SK-N-SH treated with all-trans-retinoic acid at 6 μM for 48 hours (cell line): ENCODE results near the gene EFL1.
"Not testable (repeated sequence)": the region's sequence is repeated elsewhere in the genome, so short reads cannot be mapped to it uniquely, and the experiment has no call there.

ENCODE experiments used
- ATAC-seq: fragments of 200-7000 bp; cut with Tn5 transposase; 3 replicates; pipeline ENCODE4 v1.9.1; 2020; ENCODE audit warnings: mild to moderate bottlenecking, moderate library complexity
- BACH2 ChIP-seq: fragments of 250-450 bp; sonication (Bioruptor Pico); IDR thresholded peaks from 2 replicates; pipeline ENCODE4 v1.9.0; 2021; ENCODE audit warnings: mild to moderate bottlenecking, borderline replicate concordance
- CREB5 ChIP-seq: fragments of 250-450 bp; sonication (Bioruptor Pico); IDR thresholded peaks from 2 replicates; pipeline ENCODE4 v1.5.1; 2020; ENCODE audit warnings: low read depth, mild to moderate bottlenecking, moderate library complexity
- CSDC2 ChIP-seq: fragments of 250-450 bp; sonication (Bioruptor Pico); IDR thresholded peaks from 2 replicates; pipeline ENCODE4 v1.5.0; 2020; ENCODE audit warnings: mild to moderate bottlenecking, moderate library complexity
- CSRNP3 ChIP-seq: fragments of 250-450 bp; sonication (Bioruptor Pico); IDR thresholded peaks from 2 replicates; pipeline ENCODE4 v1.5.1; 2021; ENCODE audit warnings: mild to moderate bottlenecking, moderate library complexity
- ESRRG ChIP-seq: fragments of 250-450 bp; sonication (Bioruptor Pico); IDR thresholded peaks from 2 replicates; pipeline ENCODE4 v1.6.1; 2021; ENCODE audit warnings: mild to moderate bottlenecking
- GLIS3 ChIP-seq: fragments of 250-450 bp; sonication (Bioruptor Pico); IDR thresholded peaks from 2 replicates; pipeline ENCODE4 v1.5.0; 2020; ENCODE audit warnings: mild to moderate bottlenecking, moderate library complexity
- OSR1 ChIP-seq: fragments of 250-450 bp; sonication (Bioruptor Pico); IDR thresholded peaks from 2 replicates; pipeline ENCODE4 v1.8.0; 2022; ENCODE audit warnings: moderate library complexity, mild to moderate bottlenecking, inconsistent platforms
- PATZ1 ChIP-seq: fragments of 250-450 bp; sonication (Bioruptor Pico); IDR thresholded peaks from 2 replicates; pipeline ENCODE4 v1.8.0; 2020; ENCODE audit warnings: mild to moderate bottlenecking, moderate library complexity, borderline replicate concordance
- PPARA ChIP-seq: fragments of 250-450 bp; sonication (Bioruptor Pico); IDR thresholded peaks from 2 replicates; pipeline ENCODE4 v1.5.0; 2020; ENCODE audit warnings: mild to moderate bottlenecking, borderline replicate concordance
- RARB ChIP-seq: fragments of 250-450 bp; sonication (Bioruptor Pico); IDR thresholded peaks from 2 replicates; pipeline ENCODE4 v1.8.0; 2021; ENCODE audit warnings: mild to moderate bottlenecking, moderate library complexity
- SNAI2 ChIP-seq: fragments of 250-450 bp; sonication (Bioruptor Pico); IDR thresholded peaks from 2 replicates; pipeline ENCODE4 v1.5.0; 2020; ENCODE audit warnings: mild to moderate bottlenecking, moderate library complexity
- TSHZ2 ChIP-seq: fragments of 250-450 bp; sonication (Bioruptor Pico); IDR thresholded peaks from 2 replicates; pipeline ENCODE4 v1.5.0; 2020; ENCODE audit warnings: mild to moderate bottlenecking, moderate library complexity
- ZFP30 ChIP-seq: fragments of 450-650 bp; formaldehyde crosslinking; IDR thresholded peaks from 2 replicates; pipeline ENCODE4 v1.5.0; 2022; ENCODE audit warnings: mild to moderate bottlenecking, moderate library complexity
- ZNF565 ChIP-seq: fragments of 450-650 bp; formaldehyde crosslinking; conservative IDR thresholded peaks from 2 replicates; pipeline ENCODE4 v1.5.0; 2020; ENCODE audit warnings: low read depth, mild to moderate bottlenecking, moderate library complexity
- ZNF70 ChIP-seq: fragments of 450-650 bp; formaldehyde crosslinking; IDR thresholded peaks from 2 replicates; pipeline ENCODE4 v1.5.0; 2020; ENCODE audit warnings: mild to moderate bottlenecking, moderate library complexity
- ZNF8 ChIP-seq: fragments of 450-650 bp; formaldehyde crosslinking; IDR thresholded peaks from 2 replicates; pipeline ENCODE4 v1.5.0; 2020; ENCODE audit warnings: mild to moderate bottlenecking, moderate library complexity

EFL1 gene

GRCh38 chr15:82197733-82198594 lies 64.6 kb downstream of the EFL1 start:
- TF ChIP-seq CSRNP3 (CRISPR knock-in tag) (no peak), ZNF70 (CRISPR knock-in tag) (no peak), PATZ1 (CRISPR knock-in tag) (no peak), TSHZ2 (no peak), ZNF565 (CRISPR knock-in tag) (no peak), SNAI2 (CRISPR knock-in tag) (no peak), PPARA (no peak), BACH2 (CRISPR knock-in tag) (no peak), ESRRG (CRISPR knock-in tag) (no peak), CREB5 (no peak), CSDC2 (CRISPR knock-in tag) (no peak), ZFP30 (CRISPR knock-in tag) (no peak), ZNF8 (CRISPR knock-in tag) (no peak), RARB (no peak), OSR1 (no peak)
- peak; percentile 100 for ATAC-seq

- no peak for ATAC-seq
- TF ChIP-seq ESRRG (CRISPR knock-in tag) (no peak), PATZ1 (CRISPR knock-in tag) (no peak), SNAI2 (CRISPR knock-in tag) (no peak), ZFP30 (CRISPR knock-in tag) (no peak), CREB5 (no peak), OSR1 (no peak), RARB (no peak), BACH2 (CRISPR knock-in tag) (no peak), GLIS3 (CRISPR knock-in tag) (no peak)
Observed at GRCh38 chr15:82196353-82196752, 66.2 kb downstream of the EFL1 start.

GRCh38 chr15:82195818-82196217 lies 66.7 kb downstream of the EFL1 start:
- not testable (repeated sequence) for ATAC-seq

GRCh38 chr15:82194488-82194887 lies 68.0 kb downstream of the EFL1 start:
- ATAC-seq, result not testable (repeated sequence)

GRCh38 chr15:82193435-82193834 lies 69.1 kb downstream of the EFL1 start:
- ATAC-seq, result not testable (repeated sequence)

GRCh38 chr15:82192394-82192793 lies 70.1 kb downstream of the EFL1 start:
- not testable (repeated sequence) for ATAC-seq
